ENCODE data around the gene MAP2K5.

Gene MAP2K5

DNA sequence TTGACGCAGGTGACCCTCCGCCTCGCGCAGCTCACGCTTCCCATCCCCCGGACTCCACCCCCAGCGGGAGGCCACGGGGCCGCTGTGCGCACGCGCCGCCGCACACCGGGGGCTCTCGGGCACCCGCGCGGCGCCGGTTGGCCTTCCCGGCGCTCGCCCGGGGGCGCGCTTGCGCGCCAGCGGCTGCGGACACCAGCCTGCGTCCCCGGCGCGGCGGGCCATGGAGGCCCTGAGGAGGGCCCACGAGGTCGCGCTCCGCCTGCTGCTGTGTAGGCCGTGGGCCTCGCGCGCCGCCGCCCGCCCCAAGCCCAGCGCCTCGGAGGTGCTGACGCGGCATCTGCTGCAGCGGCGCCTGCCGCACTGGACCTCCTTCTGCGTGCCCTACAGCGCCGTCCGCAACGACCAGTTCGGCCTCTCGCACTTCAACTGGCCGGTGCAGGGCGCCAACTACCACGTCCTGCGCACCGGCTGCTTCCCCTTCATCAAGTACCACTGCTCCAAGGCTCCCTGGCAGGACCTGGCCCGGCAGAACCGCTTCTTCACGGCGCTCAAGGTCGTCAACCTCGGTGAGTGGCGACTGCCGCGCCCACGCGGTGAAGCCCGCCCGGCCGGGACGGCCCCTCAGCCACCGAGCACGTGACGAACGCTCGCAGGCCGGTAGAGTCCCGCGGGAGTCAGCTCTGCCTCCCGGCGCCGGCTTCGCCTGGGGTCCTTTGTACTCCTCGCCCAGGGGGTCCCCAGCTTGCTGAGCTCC lies 21.3 kb upstream of the MAP2K5 start, which contains the start of gene C15orf61:
Gene C15orf61 (plus strand): TSS at position 103 of the 754 bp plus-strand sequence. CDS start 118 bp downstream, at position 221.
- in situ Hi-C loops (cut with MboI; ENCODE audit: low sequenced_read_pairs) = no loop called here

DNA sequence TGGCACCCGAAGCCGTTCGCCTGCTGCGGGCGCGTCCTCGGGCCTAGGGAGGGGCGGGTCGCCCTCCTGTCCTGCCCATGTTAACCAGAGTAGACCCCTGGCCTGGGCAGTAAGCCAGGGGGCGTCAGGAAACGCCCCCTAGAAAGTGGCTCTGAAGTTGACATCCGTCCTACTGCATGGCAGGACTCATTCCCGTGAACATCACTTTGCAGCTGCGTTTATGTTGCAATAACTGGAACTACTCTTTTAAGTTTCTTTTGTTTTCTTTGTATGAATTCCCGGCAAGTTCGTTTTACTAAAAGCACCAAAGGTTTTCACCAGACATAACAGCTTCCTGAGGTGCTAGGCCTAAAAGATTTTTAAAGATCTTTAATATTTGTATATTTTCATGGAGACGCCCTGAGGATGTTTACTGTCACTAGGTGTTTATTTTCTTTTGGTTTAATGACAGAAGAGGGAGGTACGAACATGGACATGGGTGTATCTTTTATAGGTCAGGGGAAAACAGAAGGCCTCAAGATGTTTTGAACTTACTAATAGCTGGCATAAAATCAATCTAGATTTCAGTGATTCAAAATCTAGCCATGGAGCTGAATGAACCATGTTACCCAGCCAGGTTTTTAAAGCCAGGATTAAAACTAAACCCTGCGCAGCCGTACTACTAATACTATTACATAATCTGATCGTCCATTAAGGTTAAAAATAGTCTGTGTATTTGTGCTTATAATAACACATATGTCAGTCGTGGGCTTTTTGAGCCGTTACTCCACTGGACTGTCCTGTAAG lies 20.5 kb upstream of the MAP2K5 start:
- in situ Hi-C loops (cut with MboI; ENCODE audit: low sequenced_read_pairs) = no loop called here

DNA sequence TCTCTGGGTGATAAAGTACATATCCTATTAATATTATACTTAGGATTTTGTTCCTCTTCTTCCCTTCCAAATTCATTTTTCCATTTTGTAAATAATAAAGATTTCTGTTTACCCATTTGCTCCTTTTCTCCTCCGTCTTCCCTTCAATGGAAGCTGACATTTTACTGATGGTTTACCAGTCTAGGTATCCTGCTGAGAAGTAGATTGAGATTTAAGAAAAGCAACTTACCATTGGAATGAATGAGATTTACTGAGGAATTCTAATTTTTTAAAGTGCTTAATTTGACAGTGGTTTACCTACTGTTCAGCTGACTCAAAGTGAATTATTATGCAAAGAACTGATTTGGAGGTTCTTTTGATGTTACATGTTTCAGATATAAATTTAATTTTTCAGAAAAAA lies 19.2 kb upstream of the MAP2K5 start:
- in situ Hi-C loops (cut with MboI; ENCODE audit: low sequenced_read_pairs) = no loop called here

DNA sequence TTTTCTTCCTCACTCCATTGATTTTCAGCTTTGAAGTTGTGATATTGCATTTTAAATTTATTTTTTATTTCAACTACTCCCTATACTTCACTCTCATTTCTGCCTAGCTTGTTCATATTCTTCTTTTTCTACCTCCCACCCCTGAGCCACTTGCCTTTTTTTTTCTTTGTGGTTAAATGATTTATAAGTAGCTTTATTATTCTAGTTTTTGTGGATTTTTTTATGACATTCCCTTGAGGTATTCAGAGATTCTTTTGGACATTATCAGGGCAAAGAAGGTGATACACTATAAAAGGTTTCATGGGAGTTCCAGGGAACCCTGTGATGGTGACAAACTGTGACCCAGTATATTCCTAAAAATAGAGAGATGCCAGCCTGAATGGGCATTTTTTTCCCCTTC lies 18.3 kb upstream of the MAP2K5 start:
- in situ Hi-C loops (cut with MboI; ENCODE audit: low sequenced_read_pairs) = no loop called here

DNA sequence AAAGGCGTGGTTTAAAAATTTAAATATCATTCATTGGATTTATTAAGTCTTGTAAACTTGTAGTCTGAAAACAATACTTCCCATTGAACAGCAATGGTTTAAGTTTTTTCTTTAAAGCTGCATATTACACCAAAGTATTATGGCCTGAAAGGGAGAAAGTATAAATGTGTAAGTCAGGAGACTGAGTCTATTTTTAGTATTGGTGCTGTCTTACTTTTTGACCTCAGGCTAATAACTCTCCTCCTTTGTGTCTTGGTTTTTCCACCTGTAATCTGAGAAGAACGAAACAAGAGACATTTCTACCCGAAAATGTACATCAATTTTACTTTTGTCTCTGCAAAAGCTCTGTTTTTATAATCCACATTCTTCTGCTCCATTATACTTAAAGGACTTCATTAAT lies 14.0 kb upstream of the MAP2K5 start:
- in situ Hi-C loops (cut with MboI; ENCODE audit: low sequenced_read_pairs) = no loop called here

DNA sequence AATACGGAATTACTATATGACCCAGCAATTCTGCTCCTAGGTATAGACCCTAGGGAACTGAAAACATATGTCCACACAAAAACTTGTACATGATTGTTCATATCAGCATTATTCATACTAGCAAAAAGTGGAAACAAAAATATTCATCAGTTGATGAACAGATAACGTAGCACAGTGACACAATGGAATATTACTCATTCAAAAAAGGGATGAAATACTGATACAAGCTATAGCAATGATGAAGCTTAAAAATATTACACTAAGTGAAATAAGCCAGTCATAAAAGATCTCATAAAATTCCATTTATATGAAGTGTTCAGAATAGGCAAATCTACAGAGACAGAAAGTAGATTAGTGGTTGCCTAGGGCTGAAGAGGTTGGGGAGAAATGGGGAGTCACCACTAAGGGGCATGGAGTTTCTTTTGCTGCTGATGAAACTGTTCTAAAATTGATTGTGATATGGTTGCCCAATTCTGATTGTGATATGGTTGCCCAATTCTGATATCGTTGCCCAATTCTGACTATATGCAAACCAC lies 11.1 kb upstream of the MAP2K5 start:
- in situ Hi-C loops (cut with MboI; ENCODE audit: low sequenced_read_pairs) = no loop called here

DNA sequence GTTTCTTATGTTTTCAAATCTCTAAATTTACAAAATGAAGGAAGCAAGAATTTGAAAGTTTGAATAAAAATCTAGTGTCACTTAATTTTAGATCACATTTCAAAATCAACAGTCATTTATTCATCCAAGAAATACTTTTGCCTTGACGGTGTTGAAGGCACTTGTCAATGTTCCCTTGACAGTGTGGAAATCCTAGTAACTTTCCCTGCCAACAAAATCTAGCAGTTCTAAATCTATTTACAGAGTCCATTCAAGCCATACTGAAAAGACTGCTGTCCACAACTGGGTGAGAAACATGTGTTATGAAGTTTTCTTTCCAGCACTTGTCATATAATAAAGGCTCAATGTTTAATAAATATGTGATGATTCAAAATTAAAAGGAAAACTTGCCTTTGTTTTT lies 8.6 kb upstream of the MAP2K5 start:
- in situ Hi-C loops (cut with MboI; ENCODE audit: low sequenced_read_pairs) = no loop called here

DNA sequence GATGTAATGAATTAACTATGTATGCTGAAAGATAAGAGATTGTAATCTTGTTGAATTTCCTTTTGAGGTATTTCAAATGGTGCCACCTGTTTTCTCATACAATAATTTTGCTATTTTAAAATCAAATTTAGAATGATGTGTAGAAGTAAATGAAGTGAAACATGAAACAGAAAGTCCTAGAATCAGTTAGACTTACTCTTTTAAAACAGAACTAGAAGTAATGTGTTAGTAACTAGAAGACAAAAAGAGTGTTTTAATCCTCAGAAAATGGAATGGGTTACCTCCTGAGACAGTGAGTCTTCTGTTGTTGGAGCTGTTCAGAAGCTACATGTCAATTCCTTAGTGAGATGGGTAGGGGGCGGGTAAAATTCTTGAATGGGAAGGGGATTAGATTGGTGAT lies 8.1 kb upstream of the MAP2K5 start:
- in situ Hi-C loops (cut with MboI; ENCODE audit: low sequenced_read_pairs) = no loop called here

DNA sequence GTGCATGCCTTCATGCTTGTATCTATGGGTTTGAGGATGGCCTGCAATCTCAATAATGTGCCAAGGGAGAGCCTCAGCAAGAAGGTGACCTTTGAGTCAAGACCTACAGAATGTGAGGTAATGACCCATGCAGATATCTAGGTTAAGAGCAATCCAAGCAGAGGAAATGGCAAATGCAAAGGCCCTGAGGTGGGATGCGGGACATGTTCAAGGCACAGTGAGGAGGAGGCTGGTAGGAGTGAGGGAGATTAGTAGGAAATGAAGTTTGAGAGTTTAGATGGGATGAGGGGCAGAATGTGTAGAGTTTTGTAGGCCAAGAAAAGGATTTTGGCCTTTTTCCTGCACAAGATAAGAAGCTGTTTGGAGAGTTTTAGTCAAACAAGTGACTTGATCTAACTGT lies 4.7 kb upstream of the MAP2K5 start:
- in situ Hi-C loops (cut with MboI; ENCODE audit: low sequenced_read_pairs) = no loop called here

DNA sequence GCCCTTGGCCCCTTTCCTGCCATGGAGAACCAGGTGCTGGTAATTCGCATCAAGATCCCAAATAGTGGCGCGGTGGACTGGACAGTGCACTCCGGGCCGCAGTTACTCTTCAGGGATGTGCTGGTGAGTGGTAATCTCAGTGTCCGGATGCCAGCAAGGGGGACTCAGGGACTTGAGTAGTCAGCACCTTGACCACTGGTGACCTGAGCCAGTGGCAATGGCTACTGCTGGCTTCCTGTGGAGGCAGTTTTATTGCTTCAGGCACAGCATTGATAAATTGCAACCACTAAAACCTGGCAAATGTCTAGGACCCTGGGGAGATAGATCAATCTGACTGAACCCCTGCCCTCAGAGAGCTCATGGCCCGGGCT lies 830 bp downstream of the MAP2K5 start:
- in situ Hi-C loops (cut with MboI; ENCODE audit: low sequenced_read_pairs) = no loop called here

DNA sequence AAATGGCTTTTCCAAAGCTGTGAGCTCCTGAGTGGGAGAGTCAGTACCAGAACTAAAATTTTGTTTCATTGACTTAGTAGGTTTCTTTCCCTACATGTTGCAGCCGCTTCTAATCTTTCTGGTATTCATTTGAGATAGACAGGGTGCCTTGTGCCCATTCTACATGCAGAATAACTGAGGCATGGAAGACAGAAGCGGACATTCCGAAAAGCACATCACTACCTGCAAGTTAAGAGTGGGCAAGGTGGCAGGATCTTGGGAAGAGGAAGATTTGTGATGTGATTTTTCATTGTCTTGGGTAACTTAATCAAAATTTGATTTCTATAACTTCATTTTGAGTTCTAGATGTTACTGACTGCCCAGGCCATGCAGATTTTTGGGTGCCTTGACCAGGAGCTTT lies 2.0 kb downstream of the MAP2K5 start:
- in situ Hi-C loops (cut with MboI; ENCODE audit: low sequenced_read_pairs) = no loop called here

DNA sequence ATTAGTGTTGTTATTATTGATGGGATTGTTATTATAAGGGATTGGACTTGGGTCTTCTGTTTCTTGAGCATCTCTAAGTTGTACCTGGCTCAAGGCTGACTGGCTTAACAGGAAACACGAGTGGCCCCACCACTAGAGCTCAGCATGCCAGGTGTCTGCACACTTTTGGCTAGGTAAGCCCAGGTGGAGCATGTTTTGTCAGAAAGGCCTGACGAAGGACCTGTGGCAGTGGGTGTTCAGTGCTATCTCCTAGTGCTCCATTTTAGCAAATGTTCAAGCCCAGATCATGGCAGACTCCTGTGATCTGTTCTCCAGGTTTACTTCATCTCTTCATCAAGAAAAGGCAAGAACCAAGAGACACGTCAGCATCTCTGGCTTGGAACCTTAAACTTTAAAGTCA lies 3.4 kb downstream of the MAP2K5 start:
- in situ Hi-C loops (cut with MboI; ENCODE audit: low sequenced_read_pairs) = no loop called here

DNA sequence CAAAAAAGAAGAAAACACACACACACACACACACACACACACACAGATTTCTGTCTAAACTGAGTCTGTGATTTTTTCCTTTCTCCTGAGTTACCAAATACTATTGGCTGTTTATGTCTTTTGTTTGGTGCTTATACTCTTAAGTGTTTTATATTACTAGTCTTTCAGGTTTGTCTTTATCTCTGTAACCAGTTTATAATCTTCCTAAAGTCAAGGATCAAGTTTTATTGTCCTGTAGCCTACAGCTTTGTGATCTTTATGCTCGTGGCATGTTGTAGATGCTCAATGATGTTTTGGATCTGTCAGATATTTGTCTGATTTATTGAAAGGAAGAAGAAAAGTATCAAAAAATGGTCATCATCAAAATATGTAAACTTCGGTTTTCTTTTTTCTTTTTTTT lies 4.6 kb downstream of the MAP2K5 start:
- in situ Hi-C loops (cut with MboI; ENCODE audit: low sequenced_read_pairs) = no loop called here

DNA sequence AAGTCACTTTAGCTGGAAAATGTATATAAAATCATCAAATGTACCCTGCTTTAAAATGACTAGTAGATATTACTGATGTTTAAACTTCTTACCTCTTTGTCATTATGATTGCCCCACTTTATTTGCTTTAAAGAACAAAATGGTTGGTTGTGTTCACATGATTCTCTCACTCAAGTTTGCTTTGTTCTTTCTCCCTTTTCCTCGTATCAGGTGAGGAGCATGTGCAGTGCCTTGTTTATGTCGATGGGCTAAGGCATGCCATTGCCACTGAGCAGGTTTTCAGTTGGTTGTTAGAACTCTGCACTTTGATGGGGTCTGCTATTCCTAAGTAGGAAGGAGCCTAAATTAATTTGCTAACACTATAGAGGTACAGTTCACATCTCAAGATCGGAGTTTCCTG lies 5.3 kb downstream of the MAP2K5 start:
- in situ Hi-C loops (cut with MboI; ENCODE audit: low sequenced_read_pairs) = no loop called here

DNA sequence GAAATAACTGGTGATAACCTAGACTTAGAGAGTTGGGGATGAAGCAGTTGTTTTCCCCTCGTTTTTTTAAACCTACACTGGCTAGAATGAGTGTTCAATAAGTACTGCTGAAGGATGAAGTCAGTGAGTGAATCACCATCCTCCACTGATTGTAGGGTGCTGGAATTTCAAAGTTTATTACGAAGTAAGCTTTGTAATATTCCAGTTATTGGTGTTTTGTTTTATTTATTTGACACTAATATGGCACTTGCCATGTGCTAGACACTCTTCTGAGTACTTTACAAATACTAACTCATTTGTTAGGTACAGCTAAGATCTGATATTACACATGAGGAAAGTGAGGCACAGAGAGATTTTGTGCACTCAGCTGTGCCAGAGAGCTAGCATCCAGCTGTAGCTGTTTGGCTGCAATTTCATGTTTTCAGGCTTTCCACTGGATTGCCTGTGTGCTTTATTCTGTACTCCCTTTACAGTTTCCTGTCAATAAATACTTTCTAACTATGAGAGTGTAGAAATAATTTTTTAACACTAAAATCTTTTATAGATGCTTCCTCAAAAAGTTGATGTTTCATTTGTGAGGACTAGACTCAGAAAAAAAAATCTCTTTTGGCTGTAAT lies 5.8 kb downstream of the MAP2K5 start:
- in situ Hi-C loops (cut with MboI; ENCODE audit: low sequenced_read_pairs) = no loop called here

DNA sequence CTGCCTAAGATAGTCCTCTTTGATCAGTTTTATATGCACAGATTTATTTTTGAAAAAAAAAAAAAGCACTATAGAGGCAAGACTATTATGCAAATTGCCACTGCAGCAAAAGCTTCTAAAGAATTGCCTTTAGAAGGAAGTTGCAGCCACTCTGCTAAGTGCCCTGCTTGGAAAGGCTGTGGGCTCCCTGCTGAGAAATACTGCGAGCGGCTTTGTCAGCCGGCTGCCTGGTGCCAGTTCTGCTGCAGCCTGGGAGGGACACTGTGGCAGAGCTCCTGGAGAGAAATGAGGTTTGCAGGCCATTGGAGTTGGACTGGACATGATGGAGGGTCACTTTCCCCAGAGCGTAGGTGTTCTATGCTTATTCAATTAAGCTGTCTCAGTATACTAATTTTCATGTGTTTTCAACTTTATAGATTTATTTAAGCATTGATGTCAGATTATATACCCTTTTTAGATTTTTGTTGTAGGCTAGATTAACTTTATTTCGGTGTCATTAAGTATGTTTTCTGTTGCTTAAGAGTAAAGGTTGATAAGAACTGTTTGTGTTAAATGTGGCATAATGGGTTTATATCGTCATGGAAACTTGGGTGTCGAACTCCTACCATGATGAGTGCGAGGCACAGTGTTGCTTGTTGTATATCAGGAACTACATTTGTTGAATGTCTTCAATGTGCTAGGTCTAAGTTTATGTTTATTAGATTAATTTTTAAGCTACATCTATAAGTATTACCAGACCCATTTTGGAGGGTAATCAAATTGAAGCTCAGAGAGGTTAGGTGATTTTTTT lies 6.6 kb downstream of the MAP2K5 start:
- in situ Hi-C loops (cut with MboI; ENCODE audit: low sequenced_read_pairs) = no loop called here

DNA sequence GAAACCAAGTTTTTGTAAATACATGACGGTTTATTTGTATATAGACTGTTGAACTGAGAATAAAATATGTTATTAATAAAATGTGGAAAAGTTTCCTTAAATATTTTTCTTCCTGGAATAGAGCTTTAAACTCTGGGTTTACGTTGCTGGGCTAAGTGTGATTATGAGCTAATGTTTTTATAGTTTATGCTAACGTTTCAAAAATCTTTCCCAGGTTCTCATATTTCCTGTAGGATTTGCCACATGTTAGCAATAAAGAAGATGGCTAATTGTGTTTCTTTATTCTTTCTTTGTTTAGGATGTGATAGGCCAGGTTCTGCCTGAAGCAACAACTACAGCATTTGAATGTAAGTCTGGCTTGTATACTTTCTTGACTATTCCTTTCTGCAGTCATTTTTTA lies 7.2 kb downstream of the MAP2K5 start:
- in situ Hi-C loops (cut with MboI; ENCODE audit: low sequenced_read_pairs) = no loop called here

DNA sequence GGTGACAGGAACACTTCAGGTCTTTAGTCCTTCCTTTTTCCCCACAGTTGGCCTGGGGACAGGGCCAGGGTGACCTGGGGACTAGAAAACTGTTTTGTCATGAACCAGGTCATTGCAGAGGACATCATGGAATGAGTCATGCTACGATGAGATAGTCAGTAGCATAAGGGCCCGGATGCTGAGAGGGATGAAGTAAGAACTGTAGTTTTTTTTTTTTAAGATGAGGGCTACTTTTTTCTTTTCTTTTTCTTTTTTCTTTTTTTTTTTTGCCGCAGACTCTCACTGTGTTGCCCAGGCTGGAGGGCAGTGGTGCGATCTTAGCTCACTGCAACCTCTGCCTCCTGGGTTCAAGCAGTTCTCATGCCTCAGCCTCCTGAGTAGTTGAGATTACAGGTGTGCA lies 8.0 kb downstream of the MAP2K5 start:
- in situ Hi-C loops (cut with MboI; ENCODE audit: low sequenced_read_pairs) = no loop called here

DNA sequence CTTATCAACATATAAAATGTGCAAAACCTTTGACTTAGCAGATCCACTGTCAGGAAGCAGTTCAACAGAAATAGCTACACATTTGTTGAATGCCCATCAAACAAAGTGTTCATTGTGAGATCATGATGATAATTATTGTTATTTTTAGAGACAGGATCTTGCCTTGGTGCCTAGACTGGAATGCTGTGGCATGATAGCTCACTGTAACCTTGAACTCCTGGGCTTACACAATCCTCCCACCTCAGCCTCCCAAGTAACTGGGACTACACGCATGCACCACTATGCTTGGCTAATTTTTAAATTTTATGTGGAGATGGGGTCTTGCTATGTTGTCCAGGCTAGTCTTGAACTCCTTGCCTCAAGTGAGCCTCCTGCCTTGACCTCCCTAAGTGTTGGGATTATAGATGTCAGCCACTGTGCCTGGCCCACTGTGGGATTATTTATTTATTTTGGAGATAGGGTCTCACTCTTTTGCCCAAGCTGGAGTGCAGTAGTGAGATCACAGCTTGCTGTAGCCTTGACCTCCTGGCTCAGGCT lies 8.8 kb downstream of the MAP2K5 start:
- in situ Hi-C loops (cut with MboI; ENCODE audit: low sequenced_read_pairs) = no loop called here

DNA sequence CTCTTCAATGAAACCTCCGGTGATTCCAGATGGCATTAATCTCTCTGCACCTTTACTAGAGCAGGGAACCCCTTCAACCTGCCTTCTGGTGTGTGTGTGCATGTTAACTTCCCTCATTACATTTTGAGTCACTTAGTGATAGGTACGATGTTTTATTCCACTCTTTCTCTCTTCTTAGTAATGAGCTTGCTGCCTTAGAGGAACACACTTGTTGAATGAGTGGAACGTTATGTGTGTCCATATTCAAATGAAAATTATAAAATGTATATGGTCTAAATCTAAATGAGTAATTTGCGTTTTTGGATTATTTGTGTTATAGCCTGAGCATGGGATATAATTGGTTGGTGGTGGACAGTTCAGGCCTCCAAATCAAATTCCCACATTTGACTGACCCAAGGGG lies 12.1 kb downstream of the MAP2K5 start:
- in situ Hi-C loops (cut with MboI; ENCODE audit: low sequenced_read_pairs) = no loop called here

All from HL-60/S4 treated with retinoic acid at 250 ng/mL for 4 days and 3 days (cell line).